Spleen (tissue), 7 donors: ENCODE measurements around the gene C1QL4.

Source experiments
- POLR2AphosphoS5 ChIP-seq, 3 donors: sonication (generic); formaldehyde crosslinking; IDR thresholded peaks; one replicate each; pipeline ENCODE4 v1.5.1; 2017; ENCODE audit warnings: antibody characterized with exemption in 3 of 3
- TF ChIP-seq, protein P1 (sequence below), 11 experiments: fragments of 200-600 bp in 7 of 11; fragments of 450-650 bp in 4 of 11; sonication (generic) in 4 of 11; IDR thresholded peaks in 8 of 11; conservative IDR thresholded peaks in 3 of 11; 1 replicate in 7 of 11; 2 replicates in 4 of 11; pipeline versions ENCODE4 v1.4.0 to v1.8.0; 2016 to 2021; ENCODE audit warnings: antibody characterized with exemption in 11 of 11, inconsistent platforms in 4 of 11, mild to moderate bottlenecking in 1 of 11
- donor health status: DM: no; HTN: no; CAD: no; lungs with moderate emphysema.
- donor health status: DM: no; HTN: no; CAD: no.
- donor health status: DM: no; HTN: no; CAD: no.

DNA sequence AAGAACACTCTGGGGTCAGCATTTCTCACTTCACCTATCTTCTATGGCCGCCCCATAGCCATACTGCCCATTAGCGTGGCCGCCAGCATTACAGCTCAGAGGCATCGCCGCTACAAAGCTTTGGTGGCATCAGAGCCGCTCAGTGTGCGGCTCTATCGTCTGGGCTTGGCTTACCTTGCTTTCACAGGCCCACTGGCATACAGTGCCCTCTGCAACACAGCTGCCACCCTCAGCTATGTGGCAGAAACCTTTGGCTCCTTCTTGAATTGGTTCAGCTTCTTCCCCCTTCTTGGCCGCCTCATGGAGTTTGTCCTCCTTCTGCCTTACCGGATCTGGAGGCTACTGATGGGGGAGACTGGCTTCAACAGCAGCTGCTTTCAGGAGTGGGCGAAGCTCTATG lies 12.3 kb upstream of the C1QL4 start:
- TF ChIP-seq, protein P1, sequence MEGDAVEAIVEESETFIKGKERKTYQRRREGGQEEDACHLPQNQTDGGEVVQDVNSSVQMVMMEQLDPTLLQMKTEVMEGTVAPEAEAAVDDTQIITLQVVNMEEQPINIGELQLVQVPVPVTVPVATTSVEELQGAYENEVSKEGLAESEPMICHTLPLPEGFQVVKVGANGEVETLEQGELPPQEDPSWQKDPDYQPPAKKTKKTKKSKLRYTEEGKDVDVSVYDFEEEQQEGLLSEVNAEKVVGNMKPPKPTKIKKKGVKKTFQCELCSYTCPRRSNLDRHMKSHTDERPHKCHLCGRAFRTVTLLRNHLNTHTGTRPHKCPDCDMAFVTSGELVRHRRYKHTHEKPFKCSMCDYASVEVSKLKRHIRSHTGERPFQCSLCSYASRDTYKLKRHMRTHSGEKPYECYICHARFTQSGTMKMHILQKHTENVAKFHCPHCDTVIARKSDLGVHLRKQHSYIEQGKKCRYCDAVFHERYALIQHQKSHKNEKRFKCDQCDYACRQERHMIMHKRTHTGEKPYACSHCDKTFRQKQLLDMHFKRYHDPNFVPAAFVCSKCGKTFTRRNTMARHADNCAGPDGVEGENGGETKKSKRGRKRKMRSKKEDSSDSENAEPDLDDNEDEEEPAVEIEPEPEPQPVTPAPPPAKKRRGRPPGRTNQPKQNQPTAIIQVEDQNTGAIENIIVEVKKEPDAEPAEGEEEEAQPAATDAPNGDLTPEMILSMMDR (IDR thresholded peaks at IDR 0.05 in 8 of 11, conservative IDR thresholded peaks at IDR 0.05 in 3 of 11) = no peak
- no peak for TF ChIP-seq POLR2AphosphoS5 (IDR thresholded peaks at IDR 0.05)
